ENCODE results near the gene PSMD4. TPM values are rescaled to one million over a fixed set of nuclear protein-coding genes. Genes with fewer than 3 reads are reported as not detected.

The PSMD4 gene
- total and polyA plus RNA-seq, 2 donors (not counting 3 experiments of a cell fraction or from before 2014, with no cell fraction given), result 181 to 266 TPM

DNA sequence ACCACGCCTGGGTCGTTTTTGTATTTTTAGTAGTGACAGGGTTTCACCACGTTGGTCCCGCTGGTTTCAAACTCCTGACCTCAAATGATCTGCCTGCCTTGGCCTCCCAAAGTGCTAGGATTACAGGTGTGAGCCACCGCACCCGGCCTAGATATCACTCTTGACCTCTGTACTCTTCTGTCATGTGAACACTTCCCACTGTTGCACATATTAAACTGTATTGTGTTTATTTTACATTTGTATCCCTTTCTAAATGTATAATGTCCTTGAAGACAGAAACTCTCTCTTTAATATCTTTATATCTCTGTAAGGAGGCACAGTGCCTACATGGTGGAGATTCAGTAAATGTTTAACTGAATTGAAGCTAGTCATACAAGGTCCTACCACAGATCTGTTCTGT lies 19.3 kb upstream of the PSMD4 start:
- no peak overlapping the region for H2AFZ ChIP-seq (ENCODE audit: low read depth, low read length)
- H3K4me3 ChIP-seq (replicated peaks in 1 of 3; ENCODE audit: insufficient read depth in 1 of 3, low read depth in 1 of 3, low read length in 3 of 3), result no peak overlapping the region
- no peaks in the 10 kb centered on the region for H3K4me1 ChIP-seq (ENCODE audit: control insufficient read depth, extremely low read depth, insufficient read depth, low read length)
- ChIA-PET POLR2A (no interaction called here), CTCF (interaction anchor here (0.6 to 2.4 kb wide), 5 partner anchors 15 to 211 kb away, joined by 3 to 17 read pairs (median 3); partner anchors contain the start of gene PSMD4)
- no peaks in the 10 kb centered on the region for H3K79me2 ChIP-seq (ENCODE audit: control insufficient read depth, insufficient read depth, low read length)
- dilution Hi-C loops (cut with MboI; ENCODE audit: extremely low pct_ligation_motif_present, low sequenced_read_pairs) (no loop called here), intact Hi-C loops (cut with micrococcal nuclease) (no loop called here)
- H3K9me1 ChIP-seq (replicated peaks; ENCODE audit: control insufficient read depth, extremely low read depth, insufficient read depth, low read length), result no peaks in the 10 kb centered on the region
- no peak overlapping the region for H3K4me2 ChIP-seq (ENCODE audit: insufficient read depth, low read length)
- no peak overlapping the region for H3K27ac ChIP-seq (ENCODE audit: insufficient read depth, low read depth, low read length)
- no peak for DNase-seq (ENCODE audit: low read depth, low spot score)
- H4K20me1 ChIP-seq (replicated peaks; ENCODE audit: control insufficient read depth, extremely low read depth, insufficient read depth, low read length), result no peaks in the 10 kb centered on the region
- FAIRE-seq, result no peak
- BruUV-seq (replicated peaks), result no TSS peak
- TF ChIP-seq JUN (IDR thresholded peaks at IDR 0.05; ENCODE audit: borderline replicate concordance, insufficient read depth, insufficient read length, low read depth) (no peak), POLR2A (IDR thresholded peaks at IDR 0.05; ENCODE audit: low read depth, low read length) (no peak), EZH2 (IDR thresholded peaks at IDR 0.05; ENCODE audit: borderline replicate concordance, low read depth, low read length, severe bottlenecking) (no peak), POLR2AphosphoS5 (IDR thresholded peaks at IDR 0.05; ENCODE audit: insufficient read depth, low read depth, low read length) (no peak), FOS (IDR thresholded peaks at IDR 0.05; ENCODE audit: borderline replicate concordance, insufficient read depth, low read length) (no peak)
- TF ChIP-seq, protein P1, sequence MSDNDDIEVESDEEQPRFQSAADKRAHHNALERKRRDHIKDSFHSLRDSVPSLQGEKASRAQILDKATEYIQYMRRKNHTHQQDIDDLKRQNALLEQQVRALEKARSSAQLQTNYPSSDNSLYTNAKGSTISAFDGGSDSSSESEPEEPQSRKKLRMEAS (IDR thresholded peaks at IDR 0.05; ENCODE audit: insufficient read depth, insufficient read length), result no peak
- H3K9me3 ChIP-seq (replicated peaks; ENCODE audit: control insufficient read depth, insufficient read depth, low read length), result no peaks in the 10 kb centered on the region
- H3K36me3 ChIP-seq (ENCODE audit: control insufficient read depth in 2 of 2, extremely low read depth in 1 of 2, insufficient read depth in 2 of 2, low read length in 2 of 2), result peaks cover 42 to 53% of the 10 kb centered on the region in 2 experiments
- no peak overlapping the region for H3K9ac ChIP-seq (replicated peaks; ENCODE audit: extremely low read depth, insufficient read depth, low read length)
- no peaks in the 10 kb centered on the region for H3K27me3 ChIP-seq (ENCODE audit: control insufficient read depth in 2 of 2, insufficient read depth in 2 of 2, low read length in 2 of 2)

DNA sequence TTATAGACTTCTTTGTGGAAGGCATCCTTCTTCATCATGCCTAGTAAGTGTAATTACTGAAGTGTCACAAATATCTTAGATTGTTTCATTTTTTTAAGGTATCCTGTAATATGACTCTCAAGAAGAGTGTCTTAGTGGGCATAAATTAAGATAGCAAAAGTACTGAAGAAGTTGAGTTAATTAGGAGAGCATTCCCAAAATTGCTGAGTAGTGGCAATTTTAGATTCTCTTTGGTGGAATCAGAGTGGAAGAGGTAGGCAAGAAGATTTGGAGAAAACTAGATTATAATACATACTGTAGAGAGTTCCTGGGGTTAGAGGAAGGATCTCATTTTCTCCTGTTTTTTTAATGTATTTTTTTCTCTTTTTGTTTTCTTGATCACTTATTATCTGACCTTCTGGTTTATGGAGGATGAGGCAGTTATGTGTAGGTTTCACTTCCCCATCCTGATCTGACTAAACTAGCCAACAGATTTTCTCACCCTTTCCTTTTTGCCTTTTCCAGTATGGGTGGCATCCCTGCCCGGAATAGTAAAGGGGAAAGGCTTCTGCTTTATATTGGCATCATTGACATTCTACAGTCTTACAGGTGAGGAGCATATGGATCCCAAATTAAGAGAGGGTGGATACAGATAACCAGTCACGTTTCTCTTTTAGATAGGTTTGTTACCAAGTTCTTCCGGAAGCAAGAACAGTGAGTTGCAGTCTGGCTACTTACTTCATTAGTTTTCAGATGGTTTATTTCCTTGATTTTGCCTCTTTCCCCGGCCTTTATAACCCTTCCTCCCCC lies 16.7 kb upstream of the PSMD4 start:
- Histone ChIP-seq H3K4me3 (replicated peaks in 1 of 3; ENCODE audit: insufficient read depth in 1 of 3, low read depth in 1 of 3, low read length in 3 of 3) (no peak overlapping the region), H3K4me2 (ENCODE audit: insufficient read depth, low read length) (no peak overlapping the region), H4K20me1 (replicated peaks; ENCODE audit: control insufficient read depth, extremely low read depth, insufficient read depth, low read length) (no peaks in the 10 kb centered on the region), H3K9ac (replicated peaks; ENCODE audit: extremely low read depth, insufficient read depth, low read length) (no peak overlapping the region), H3K36me3 (ENCODE audit: control insufficient read depth in 2 of 2, extremely low read depth in 1 of 2, insufficient read depth in 2 of 2, low read length in 2 of 2) (peaks cover 36 to 50% of the 10 kb centered on the region in 2 experiments), H3K9me1 (replicated peaks; ENCODE audit: control insufficient read depth, extremely low read depth, insufficient read depth, low read length) (no peaks in the 10 kb centered on the region), H3K79me2 (ENCODE audit: control insufficient read depth, insufficient read depth, low read length) (no peaks in the 10 kb centered on the region), H2AFZ (ENCODE audit: low read depth, low read length) (no peak overlapping the region), H3K9me3 (replicated peaks; ENCODE audit: control insufficient read depth, insufficient read depth, low read length) (no peaks in the 10 kb centered on the region), H3K27ac (ENCODE audit: insufficient read depth, low read depth, low read length) (no peak overlapping the region), H3K27me3 (ENCODE audit: control insufficient read depth in 2 of 2, insufficient read depth in 2 of 2, low read length in 2 of 2) (no peaks in the 10 kb centered on the region), H3K4me1 (ENCODE audit: control insufficient read depth, extremely low read depth, insufficient read depth, low read length) (no peaks in the 10 kb centered on the region)
- dilution Hi-C loops (cut with MboI; ENCODE audit: extremely low pct_ligation_motif_present, low sequenced_read_pairs), result no loop called here
- ChIA-PET CTCF (interaction anchor here (1.0 to 2.4 kb wide), 4 partner anchors 8 to 140 kb away, joined by 3 to 17 read pairs (median 5); no protein-coding TSS in a partner anchor), POLR2A (no interaction called here)
- TF ChIP-seq GATA2 (IDR thresholded peaks at IDR 0.05; ENCODE audit: insufficient read depth, insufficient read length, low read depth, low read length) (no peak), EZH2 (IDR thresholded peaks at IDR 0.05; ENCODE audit: borderline replicate concordance, low read depth, low read length, severe bottlenecking) (no peak), POLR2AphosphoS5 (IDR thresholded peaks at IDR 0.05; ENCODE audit: insufficient read depth, low read depth, low read length) (no peak), POLR2A (IDR thresholded peaks at IDR 0.05; ENCODE audit: low read depth, low read length) (no peak), FOS (IDR thresholded peaks at IDR 0.05; ENCODE audit: borderline replicate concordance, insufficient read depth, low read length) (no peak), JUN (IDR thresholded peaks at IDR 0.05; ENCODE audit: borderline replicate concordance, insufficient read depth, insufficient read length, low read depth) (no peak), MYC (IDR thresholded peaks at IDR 0.05; ENCODE audit: low read depth, low read length) (no peak)
- TF ChIP-seq, protein P2, sequence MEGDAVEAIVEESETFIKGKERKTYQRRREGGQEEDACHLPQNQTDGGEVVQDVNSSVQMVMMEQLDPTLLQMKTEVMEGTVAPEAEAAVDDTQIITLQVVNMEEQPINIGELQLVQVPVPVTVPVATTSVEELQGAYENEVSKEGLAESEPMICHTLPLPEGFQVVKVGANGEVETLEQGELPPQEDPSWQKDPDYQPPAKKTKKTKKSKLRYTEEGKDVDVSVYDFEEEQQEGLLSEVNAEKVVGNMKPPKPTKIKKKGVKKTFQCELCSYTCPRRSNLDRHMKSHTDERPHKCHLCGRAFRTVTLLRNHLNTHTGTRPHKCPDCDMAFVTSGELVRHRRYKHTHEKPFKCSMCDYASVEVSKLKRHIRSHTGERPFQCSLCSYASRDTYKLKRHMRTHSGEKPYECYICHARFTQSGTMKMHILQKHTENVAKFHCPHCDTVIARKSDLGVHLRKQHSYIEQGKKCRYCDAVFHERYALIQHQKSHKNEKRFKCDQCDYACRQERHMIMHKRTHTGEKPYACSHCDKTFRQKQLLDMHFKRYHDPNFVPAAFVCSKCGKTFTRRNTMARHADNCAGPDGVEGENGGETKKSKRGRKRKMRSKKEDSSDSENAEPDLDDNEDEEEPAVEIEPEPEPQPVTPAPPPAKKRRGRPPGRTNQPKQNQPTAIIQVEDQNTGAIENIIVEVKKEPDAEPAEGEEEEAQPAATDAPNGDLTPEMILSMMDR (IDR thresholded peaks at IDR 0.05; ENCODE audit: extremely low read depth in 1 of 2, insufficient read depth in 1 of 2, low read depth in 1 of 2, low read length in 2 of 2), result no peak
- TF ChIP-seq, protein P1 (IDR thresholded peaks at IDR 0.05; ENCODE audit: insufficient read depth, insufficient read length), result no peak
- FAIRE-seq (no peak), DNase-seq (ENCODE audit: low read depth, low spot score) (peak; percentile 10)
- no TSS peak for BruUV-seq (replicated peaks)
- intact Hi-C loops (cut with micrococcal nuclease), result no loop called here

Data from endothelial cell of umbilical vein (primary cell).